Articular chondrocyte of knee joint (primary cell): ENCODE results near the gene TSNAXIP1. TPM values are rescaled to one million over a fixed set of nuclear protein-coding genes. Genes with fewer than 3 reads are reported as not detected.

Experiments
- small RNA-seq: library from RNA; depleted of rRNA; stranded (forward); fragments of <200 nt; gene quantifications from one replicate; pipeline ENCODE3, GENCODE V24; 2012
- total RNA-seq: library from RNA; depleted of rRNA; stranded (reverse); fragments of >200 nt; gene quantifications from 2 replicates; pipeline ENCODE4 v1.2.3, GENCODE V29; 2012

TSNAXIP1 gene
- total RNA-seq, result 1.2 and 2.1 TPM in 2 replicates

GRCh38 chr16:67806428-67807147, at the start of gene TSNAXIP1, which contains the start of gene RANBP10:
Gene TSNAXIP1, plus strand, starts transcription at chr16:67806889. Its CDS starts 261 bp downstream, at chr16:67807150.
Gene RANBP10, minus strand, starts transcription at chr16:67806560. Its CDS starts 24 bp downstream, at chr16:67806536.

GRCh38 chr16:67841816-67842508, 35.3 kb downstream of the TSNAXIP1 start, which contains the start of gene THAP11:
Gene THAP11, plus strand, starts transcription at chr16:67842320. Its CDS starts 235 bp downstream, at chr16:67842555.

GRCh38 chr16:67846320-67847063, 39.8 kb downstream of the TSNAXIP1 start, which contains the start of gene NUTF2:
Gene NUTF2, plus strand, starts transcription at chr16:67846933. Its CDS starts 18,198 bp downstream, at chr16:67865131.

GRCh38 chr16:67847064-67847861, 40.6 kb downstream of the TSNAXIP1 start, which contains the start of gene CENPT:
Gene CENPT, minus strand, starts transcription at chr16:67847693. Its CDS starts 13,834 bp downstream, at chr16:67833859.

GRCh38 chr16:67872631-67873434, 66.1 kb downstream of the TSNAXIP1 start, which contains the start of gene EDC4:
Gene EDC4, plus strand, starts transcription at chr16:67873052. Its CDS starts 210 bp downstream, at chr16:67873262.

Small RNAs within 50 kb of the gene (small RNA-seq; reads per million reads assigned to genes)
- gene AC040162.2, result not detected

Other genes starting within 250 kb of the TSNAXIP1 start
- 29.7 and 30.7 TPM in 2 replicates for gene CTCF, start 244.4 kb upstream of the TSNAXIP1 start, total RNA-seq
- gene CARMIL2, start 161.7 kb upstream of the TSNAXIP1 start, total RNA-seq, result 0.11 and 0.13 TPM in 2 replicates
- 13.2 and 15.8 TPM in 2 replicates for gene ACD, start 146.6 kb upstream of the TSNAXIP1 start, total RNA-seq
- 0.78 and 0.86 TPM in 2 replicates for gene PARD6A, start 145.9 kb upstream of the TSNAXIP1 start, total RNA-seq
- gene ENKD1, start 140.1 kb upstream of the TSNAXIP1 start, total RNA-seq, result 12.0 and 13.5 TPM in 2 replicates
- 2.9 and 3.9 TPM in 2 replicates for gene C16orf86, start 140.1 kb upstream of the TSNAXIP1 start, total RNA-seq
- gene GFOD2, start 87.6 kb upstream of the TSNAXIP1 start, total RNA-seq, result 11.6 and 12.6 TPM in 2 replicates
- 4.8 and 6.9 TPM in 2 replicates for gene RANBP10, start 329 bp upstream of the TSNAXIP1 start, total RNA-seq
- 15.7 and 17.7 TPM in 2 replicates for gene THAP11, start 35.4 kb downstream of the TSNAXIP1 start, total RNA-seq
- gene NUTF2, start 40.0 kb downstream of the TSNAXIP1 start, total RNA-seq, result 96.1 and 188 TPM in 2 replicates
- gene CENPT, start 40.8 kb downstream of the TSNAXIP1 start, total RNA-seq, result 21.3 and 25.9 TPM in 2 replicates
- gene EDC4, start 66.2 kb downstream of the TSNAXIP1 start, total RNA-seq, result 35.5 and 39.6 TPM in 2 replicates
- gene NRN1L, start 78.0 kb downstream of the TSNAXIP1 start, total RNA-seq, result 0.32 TPM in 1 of 2 replicates, not detected in the other
- 15.2 and 15.4 TPM in 2 replicates for gene PSKH1, start 86.4 kb downstream of the TSNAXIP1 start, total RNA-seq
- gene CTRL, start 125.0 kb downstream of the TSNAXIP1 start, total RNA-seq, result 0.13 and 0.32 TPM in 2 replicates
- 33.1 and 37.9 TPM in 2 replicates for gene PSMB10, start 130.0 kb downstream of the TSNAXIP1 start, total RNA-seq
- 5.1 and 7.3 TPM in 2 replicates for gene LCAT, start 137.2 kb downstream of the TSNAXIP1 start, total RNA-seq
- 50.7 and 54.7 TPM in 2 replicates for gene SLC12A4, start 161.7 kb downstream of the TSNAXIP1 start, total RNA-seq
- not detected in 2 replicates for gene DPEP3, start 173.6 kb downstream of the TSNAXIP1 start, total RNA-seq
- gene DPEP2, start 192.6 kb downstream of the TSNAXIP1 start, total RNA-seq, result not detected in 2 replicates
- not detected in 2 replicates for gene DPEP2NB, start 209.0 kb downstream of the TSNAXIP1 start, total RNA-seq
- 8.5 and 8.9 TPM in 2 replicates for gene DDX28, start 216.3 kb downstream of the TSNAXIP1 start, total RNA-seq
- 10.5 and 13.2 TPM in 2 replicates for gene DUS2, start 216.4 kb downstream of the TSNAXIP1 start, total RNA-seq